ENCODE data around the gene ABI1. TPM values are rescaled to one million over a fixed set of nuclear protein-coding genes. Genes with fewer than 3 reads are reported as not detected.
"Not testable (repeated sequence)": the region's sequence is repeated elsewhere in the genome, so short reads cannot be mapped to it uniquely, and the experiment has no call there.

The ABI1 gene
- total RNA-seq, 1 experiment from 2014 or later: 49.6 TPM

GRCh38 chr10:26804418-26805393 is 56.1 kb downstream of the ABI1 start:
- Histone ChIP-seq H3K27me3 (no peaks in the 10 kb centered on the region), H3K4me1 (no peaks in the 10 kb centered on the region), H3K4me3 (no peak overlapping the region), H3K9me3 (replicated peaks) (no peaks in the 10 kb centered on the region), H3K27ac (no peak overlapping the region), H3K36me3 (no peaks in the 10 kb centered on the region)
- no peak for DNase-seq

GRCh38 chr10:26803849-26804248 is 56.9 kb downstream of the ABI1 start:
- Histone ChIP-seq H3K27me3 (no peaks in the 10 kb centered on the region), H3K4me1 (no peaks in the 10 kb centered on the region), H3K36me3 (no peaks in the 10 kb centered on the region), H3K9me3 (replicated peaks) (no peaks in the 10 kb centered on the region), H3K4me3 (no peak overlapping the region), H3K27ac (no peak overlapping the region)
- no peak for DNase-seq

- Histone ChIP-seq H3K27me3 (no peaks in the 10 kb centered on the region), H3K27ac (no peak overlapping the region), H3K4me3 (no peak overlapping the region), H3K9me3 (replicated peaks) (no peaks in the 10 kb centered on the region), H3K36me3 (no peaks in the 10 kb centered on the region), H3K4me1 (no peaks in the 10 kb centered on the region)
- DNase-seq: no peak
Observed at GRCh38 chr10:26802527-26802926, 58.2 kb downstream of the ABI1 start.

- no peaks in the 10 kb centered on the region for H3K27me3 ChIP-seq
Observed at GRCh38 chr10:26801831-26802230, 58.9 kb downstream of the ABI1 start.

GRCh38 chr10:26801274-26801673 is 59.5 kb downstream of the ABI1 start:
- H3K4me3 ChIP-seq: no peak overlapping the region

More at GRCh38 chr10:26801831-26802230, 58.9 kb downstream of the ABI1 start:
- H3K9me3 ChIP-seq (replicated peaks): no peaks in the 10 kb centered on the region; the same call in 1 of the 2 replicates
- no peak overlapping the region for H3K4me3 ChIP-seq
- H3K27ac ChIP-seq: no peak overlapping the region
- no peaks in the 10 kb centered on the region for H3K4me1 ChIP-seq
- H3K36me3 ChIP-seq: no peaks in the 10 kb centered on the region
- DNase-seq: no peak

GRCh38 chr10:26800468-26800867 is 60.3 kb downstream of the ABI1 start:
- Histone ChIP-seq H3K9me3 (replicated peaks) (no peaks in the 10 kb centered on the region; the same call in 1 of the 2 replicates), H3K27ac (no peak overlapping the region), H3K4me3 (no peak overlapping the region), H3K4me1 (no peaks in the 10 kb centered on the region), H3K36me3 (no peaks in the 10 kb centered on the region), H3K27me3 (no peaks in the 10 kb centered on the region)
- DNase-seq: no peak

More at GRCh38 chr10:26801274-26801673, 59.5 kb downstream of the ABI1 start:
- Histone ChIP-seq H3K27ac (no peak overlapping the region), H3K4me1 (no peaks in the 10 kb centered on the region), H3K9me3 (replicated peaks) (no peaks in the 10 kb centered on the region; the same call in 1 of the 2 replicates), H3K27me3 (no peaks in the 10 kb centered on the region), H3K36me3 (no peaks in the 10 kb centered on the region)
- DNase-seq: no peak

- Histone ChIP-seq H3K4me3 (no peak overlapping the region), H3K9me3 (replicated peaks) (no peaks in the 10 kb centered on the region; the same call in 1 of the 2 replicates), H3K36me3 (no peaks in the 10 kb centered on the region), H3K4me1 (no peaks in the 10 kb centered on the region), H3K27me3 (no peaks in the 10 kb centered on the region), H3K27ac (no peak overlapping the region)
- DNase-seq: no peak
Observed at GRCh38 chr10:26799342-26799741, 61.4 kb downstream of the ABI1 start.

GRCh38 chr10:26798298-26798697 is 62.5 kb downstream of the ABI1 start:
- H3K9me3 ChIP-seq (replicated peaks): no peaks in the 10 kb centered on the region; the same call in 1 of the 2 replicates
- H3K4me1 ChIP-seq: no peaks in the 10 kb centered on the region
- no peak overlapping the region for H3K27ac ChIP-seq
- H3K27me3 ChIP-seq: no peaks in the 10 kb centered on the region
- no peak overlapping the region for H3K4me3 ChIP-seq
- H3K36me3 ChIP-seq: no peaks in the 10 kb centered on the region; the same call in 1 of the 2 replicates
- no peak for DNase-seq

- DNase-seq: no peak
- Histone ChIP-seq H3K9me3 (replicated peaks) (no peaks in the 10 kb centered on the region; the same call in 1 of the 2 replicates), H3K27me3 (no peaks in the 10 kb centered on the region), H3K4me1 (no peaks in the 10 kb centered on the region), H3K4me3 (no peak overlapping the region), H3K36me3 (no peaks in the 10 kb centered on the region; the same call in 1 of the 2 replicates), H3K27ac (no peak overlapping the region)
Observed at GRCh38 chr10:26797340-26797739, 63.4 kb downstream of the ABI1 start.

- no peak overlapping the region for H3K4me3 ChIP-seq
- H3K4me1 ChIP-seq: no peaks in the 10 kb centered on the region
- no peak overlapping the region for H3K27ac ChIP-seq
- DNase-seq: no peak
- H3K36me3 ChIP-seq: no peaks in the 10 kb centered on the region; the same call in none of the 2 replicates
- H3K9me3 ChIP-seq (replicated peaks): peaks cover 4% of the 10 kb centered on the region; the same call in 1 of the 2 replicates
- H3K27me3 ChIP-seq: no peaks in the 10 kb centered on the region
Observed at GRCh38 chr10:26792758-26793495, 67.8 kb downstream of the ABI1 start.

GRCh38 chr10:26790221-26790995 is 70.3 kb downstream of the ABI1 start:
- Histone ChIP-seq H3K27me3 (no peaks in the 10 kb centered on the region), H3K36me3 (no peaks in the 10 kb centered on the region; the same call in none of the 2 replicates), H3K9me3 (replicated peaks) (peaks cover 4% of the 10 kb centered on the region; the same call in 1 of the 2 replicates), H3K27ac (no peak overlapping the region), H3K4me3 (no peak overlapping the region), H3K4me1 (no peaks in the 10 kb centered on the region)
- DNase-seq: peak in 1 of 2 experiments; percentile 13

GRCh38 chr10:26789779-26790178 is 71.0 kb downstream of the ABI1 start:
- not testable (repeated sequence) for H3K27ac ChIP-seq; H3K4me1 ChIP-seq; H3K27me3 ChIP-seq; DNase-seq; H3K9me3 ChIP-seq (replicated peaks); H3K36me3 ChIP-seq; H3K4me3 ChIP-seq

GRCh38 chr10:26787362-26787761 is 73.4 kb downstream of the ABI1 start:
- Histone ChIP-seq H3K4me1 (no peaks in the 10 kb centered on the region; the same call in 1 of the 2 replicates), H3K4me3 (no peak overlapping the region), H3K9me3 (replicated peaks) (peaks cover 4% of the 10 kb centered on the region; the same call in 1 of the 2 replicates), H3K36me3 (no peaks in the 10 kb centered on the region; the same call in none of the 2 replicates), H3K27ac (no peak overlapping the region), H3K27me3 (no peaks in the 10 kb centered on the region)
- no peak for DNase-seq

GRCh38 chr10:26781797-26782196 is 79.0 kb downstream of the ABI1 start:
- no peaks in the 10 kb centered on the region; the same call in 1 of the 2 replicates for H3K4me1 ChIP-seq
- no peak overlapping the region for H3K27ac ChIP-seq
- H3K9me3 ChIP-seq (replicated peaks): no peaks in the 10 kb centered on the region
- H3K36me3 ChIP-seq: no peaks in the 10 kb centered on the region
- DNase-seq: no peak
- no peaks in the 10 kb centered on the region for H3K27me3 ChIP-seq
- H3K4me3 ChIP-seq: no peak overlapping the region
